A549 treated with Mapracorat at 1 μM for 4 hours (cell line): ENCODE measurements around the gene SMR3B. TPM values are rescaled to one million over a fixed set of nuclear protein-coding genes. Genes with fewer than 3 reads are reported as not detected.

Experiments used
- total RNA-seq: library from RNA; stranded (reverse); fragments of 200-300 nt; extraction: Qiagen RNA extraction; gene quantifications from 5 replicates; pipeline ENCODE4 v1.2.3, GENCODE V29; 2022

The SMR3B gene
- not detected in 5 replicates for total RNA-seq

DNA sequence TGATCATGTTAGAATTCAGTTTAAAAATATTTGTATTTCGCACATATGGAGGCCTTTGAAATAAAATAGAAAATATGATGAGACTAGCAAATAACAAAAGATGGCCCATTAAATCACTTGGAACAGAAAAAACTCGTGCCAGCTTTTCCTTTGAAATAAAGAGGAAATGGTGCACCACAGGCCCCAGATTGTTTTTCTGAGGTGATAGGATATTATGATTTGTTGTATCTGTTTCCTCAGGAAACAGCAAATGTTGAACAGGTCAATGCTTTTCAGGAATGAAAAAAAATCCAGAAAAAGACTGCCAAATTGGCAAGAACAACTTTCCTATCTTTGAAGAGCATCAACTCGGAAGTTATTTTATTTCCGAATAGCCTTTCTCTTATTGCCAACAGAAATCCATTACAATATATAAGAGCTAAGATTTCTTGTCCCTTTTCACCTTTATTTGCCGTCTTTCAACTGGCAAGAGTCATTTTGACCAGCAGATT, at the start of gene SMR3B:
Gene SMR3B, plus strand, starts transcription at position 441 of the 491 bp plus-strand sequence. CDS start 1,380 bp downstream, outside the sequence.

DNA sequence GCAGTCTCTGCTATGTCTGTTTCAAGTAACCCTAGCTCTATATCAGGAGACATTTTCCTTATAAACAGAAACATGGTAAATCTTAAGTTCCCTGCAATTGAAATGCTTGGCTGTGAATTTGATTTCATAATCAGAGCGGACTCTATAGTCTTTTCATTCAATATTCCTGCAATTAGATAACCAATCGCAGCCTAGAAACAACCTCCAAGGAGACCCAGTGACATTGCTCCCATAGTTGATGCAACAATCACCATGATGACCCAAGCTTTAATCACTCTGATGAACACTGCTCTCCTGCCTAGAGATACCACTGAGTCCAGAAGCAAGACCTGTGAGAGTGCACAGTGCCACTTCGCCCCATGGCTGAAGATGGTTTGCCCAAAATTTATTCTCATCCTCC, 48.2 kb upstream of the SMR3B start, which contains the start of gene CABS1:
Gene CABS1, plus strand, starts transcription at position 301 of the 400 bp plus-strand sequence. Its CDS starts 59 bp downstream, at position 360.

GRCh38 chr4:70360460-70360859, 22.5 kb upstream of the SMR3B start, which contains the start of gene SMR3A:
Gene SMR3A (plus strand): TSS chr4:70360760. CDS start chr4:70362116, 1,356 bp downstream.

DNA sequence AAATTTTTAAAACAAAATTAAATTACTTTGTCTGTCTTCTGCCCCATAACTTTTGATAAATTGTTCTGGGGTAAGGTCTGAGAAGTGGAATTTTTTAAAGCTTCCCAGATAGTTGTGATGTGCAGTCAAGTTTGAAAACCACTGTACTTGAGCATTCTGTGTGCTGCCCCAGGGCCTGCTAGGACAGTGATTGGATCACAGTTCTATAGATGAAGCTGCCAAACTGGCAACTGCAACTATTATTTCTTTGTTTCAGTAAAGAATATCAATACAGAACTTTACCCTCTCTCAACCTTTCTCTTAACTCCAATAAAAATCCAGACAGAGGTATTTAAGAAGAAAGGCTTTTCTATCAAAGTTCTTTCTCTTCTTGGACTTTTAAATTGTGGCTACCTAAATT, 14.6 kb downstream of the SMR3B start, which contains the start of gene OPRPN:
Gene OPRPN, plus strand, starts transcription at position 361 of the 400 bp plus-strand sequence. CDS start 1,346 bp downstream, outside the sequence.

Other genes with a start within 250 kb of the SMR3B start
- not detected in 5 replicates for gene PRR27, start 228.9 kb upstream of the SMR3B start, total RNA-seq
- not detected in 5 replicates for gene ODAM, start 187.4 kb upstream of the SMR3B start, total RNA-seq
- not detected in 5 replicates for gene FDCSP, start 157.0 kb upstream of the SMR3B start, total RNA-seq
- gene CSN3, start 140.5 kb upstream of the SMR3B start, total RNA-seq, result not detected in 5 replicates
- not detected in 5 replicates for gene CABS1, start 48.1 kb upstream of the SMR3B start, total RNA-seq
- not detected in 5 replicates for gene SMR3A, start 22.4 kb upstream of the SMR3B start, total RNA-seq
- not detected in 5 replicates for gene OPRPN, start 14.8 kb downstream of the SMR3B start, total RNA-seq
- gene MUC7, start 89.1 kb downstream of the SMR3B start, total RNA-seq, result not detected in 5 replicates
- not detected in 5 replicates for gene AMTN, start 135.4 kb downstream of the SMR3B start, total RNA-seq
- not detected in 5 replicates for gene AMBN, start 209.1 kb downstream of the SMR3B start, total RNA-seq
- gene ENAM, start 245.6 kb downstream of the SMR3B start, total RNA-seq, result 0.02 TPM in 1 of 5 replicates, not detected in the others